Hematopoietic multipotent progenitor cell treated with erythropoietin and hydrocortisone succinate and interleukin-3 and kit ligand, for 6 days (in vitro differentiated cells): Measurements from ENCODE around the gene TIPARP.

Experiments used
- DNase-seq: peaks from one replicate; pipeline ENCODE4 v3.0.0-alpha.2; 2015

Gene TIPARP

GRCh38 chr3:156743859-156744258 lies 69.5 kb downstream of the TIPARP start:
- no peak for DNase-seq

- DNase-seq = no peak
These were observed 70.2 kb downstream of the TIPARP start for GRCh38 chr3:156744631-156745030.

DNA sequence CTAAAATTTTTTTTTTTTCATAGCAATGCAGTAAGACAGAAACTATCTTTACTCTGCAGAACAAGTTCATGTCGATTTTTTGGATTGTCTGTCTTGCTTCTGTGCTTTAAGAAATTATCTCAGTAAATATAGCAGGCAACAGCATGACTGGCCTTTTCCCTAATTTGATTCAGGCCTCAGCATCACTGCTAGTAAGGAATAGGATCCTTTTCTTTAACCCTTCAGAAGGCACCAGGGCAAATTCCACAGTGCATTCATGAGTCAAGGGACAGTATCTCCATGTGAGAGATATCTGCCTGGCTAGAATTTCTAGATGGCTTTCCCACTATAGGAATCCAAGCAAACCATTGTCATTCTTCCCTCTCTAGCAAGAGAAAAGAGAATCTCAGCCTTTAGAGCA lies 71.4 kb downstream of the TIPARP start:
- DNase-seq = no peak

GRCh38 chr3:156747046-156747445 lies 72.7 kb downstream of the TIPARP start:
- DNase-seq = no peak

GRCh38 chr3:156749244-156749643 lies 74.9 kb downstream of the TIPARP start:
- no peak for DNase-seq

- no peak for DNase-seq
These were observed 75.9 kb downstream of the TIPARP start for GRCh38 chr3:156750191-156750873.

DNA sequence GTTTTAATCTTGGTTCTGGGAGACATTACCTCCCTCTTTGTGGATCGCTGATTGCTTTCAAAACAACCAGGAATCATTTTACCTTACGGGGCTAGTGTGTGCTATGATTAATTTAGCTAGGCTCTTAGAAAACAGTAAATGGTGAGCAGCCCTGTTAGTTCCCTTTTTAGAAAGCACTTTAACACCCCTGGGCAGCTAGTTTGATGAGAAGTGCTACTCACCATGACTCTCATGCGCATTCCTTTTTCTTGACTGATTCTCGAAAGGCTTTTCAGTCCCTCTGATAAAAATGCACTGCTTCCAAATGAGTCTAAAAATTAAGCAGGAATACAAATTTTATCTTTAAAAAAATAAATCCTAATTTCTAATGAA lies 76.5 kb downstream of the TIPARP start:
- DNase-seq = no peak

- peak; percentile 18 for DNase-seq
These were observed 77.2 kb downstream of the TIPARP start for GRCh38 chr3:156751461-156752025.
